Lower leg skin (tissue), 4 donors: ENCODE results near the gene CEP112. TPM values are rescaled to one million over a fixed set of nuclear protein-coding genes. Genes with fewer than 3 reads are reported as not detected.
"Not testable (repeated sequence)": the region's sequence is repeated elsewhere in the genome, so short reads cannot be mapped to it uniquely, and the experiment has no call there.

Source experiments
- DNase-seq, 2 donors: peaks; one replicate each; pipeline ENCODE4 v3.0.0-alpha.2; 2019; ENCODE audit warnings: low spot score in 2 of 2
- H3K4me3 ChIP-seq: fragments of 200-600 bp; sonication (generic); 2 replicates; pipeline ENCODE4 v1.5.1; 2017; ENCODE audit warnings: mild to moderate bottlenecking, low read depth; ENCODE audit not compliant: poor library complexity, severe bottlenecking
- CTCF ChIP-seq, 3 donors: fragments of 450-650 bp; IDR thresholded peaks; one replicate each; pipeline ENCODE4 v1.5.1; 2016; ENCODE audit warnings: antibody characterized with exemption in 3 of 3, mild to moderate bottlenecking in 3 of 3, moderate library complexity in 2 of 3
- POLR2A ChIP-seq, 2 donors: fragments of 450-650 bp; IDR thresholded peaks; one replicate each; pipeline ENCODE4 v1.6.1; 2016 to 2017; ENCODE audit warnings: antibody characterized with exemption in 2 of 2, mild to moderate bottlenecking in 1 of 2, moderate library complexity in 1 of 2
- WGBS, 2 donors: methylation state at CpG; one replicate each; pipeline ENCODE4 v1.1.5; 2018; 5-methylcytosine and 5-hydroxymethylcytosine counted together
- intact Hi-C: fragments of 100-400 bp; cut with DNase I; formaldehyde crosslinking; loops from one replicate; pipeline ENCODE4 v1.15.0; 2023; ENCODE audit warnings: low total_unique reads
- total RNA-seq, 4 donors: library from RNA; depleted of rRNA; stranded (reverse); fragments of >200 nt; gene quantifications; one replicate each; pipeline ENCODE4 v1.1.0, GENCODE V29; 2016

The CEP112 gene
- total RNA-seq, 4 donors from 2014 or later: 1.6 to 7.6 (median 3.6) TPM

GRCh38 chr17:66094727-66095126 is 97.2 kb downstream of the CEP112 start:
- no peak for TF ChIP-seq POLR2A (IDR thresholded peaks at IDR 0.05)
- intact Hi-C loops: no loop called here
- no peak for DNase-seq
- 90 to 96% methylated on average over 4 of the region's 4 CpGs for WGBS, 2 donors
- no peak overlapping the region for H3K4me3 ChIP-seq

- WGBS, 2 donors: 88 to 90% methylated on average over 3 of the region's 3 CpGs
- DNase-seq: no peak
Observed at GRCh38 chr17:66091445-66092080, 100.4 kb downstream of the CEP112 start.

GRCh38 chr17:66089764-66090163 is 102.2 kb downstream of the CEP112 start:
- H3K4me3 ChIP-seq: no peak overlapping the region
- intact Hi-C loops: no loop called here
- DNase-seq: no peak
- TF ChIP-seq CTCF (IDR thresholded peaks at IDR 0.05): no peak
- 100% methylated on average over 1 of the region's 1 CpG for WGBS, 2 donors

More at GRCh38 chr17:66091445-66092080, 100.4 kb downstream of the CEP112 start:
- H3K4me3 ChIP-seq: no peak overlapping the region
- intact Hi-C loops: no loop called here
- TF ChIP-seq CTCF (IDR thresholded peaks at IDR 0.05) (no peak), POLR2A (IDR thresholded peaks at IDR 0.05) (no peak)

- TF ChIP-seq POLR2A (IDR thresholded peaks at IDR 0.05): no peak
- no peak for TF ChIP-seq CTCF (IDR thresholded peaks at IDR 0.05)
- H3K4me3 ChIP-seq: no peak overlapping the region
- WGBS, 2 donors: 96 to 97% methylated on average over 4 of the region's 4 CpGs
- DNase-seq: no peak
- intact Hi-C loops: no loop called here
Observed at GRCh38 chr17:66088173-66088572, 103.8 kb downstream of the CEP112 start.

- DNase-seq: no peak
- no peak overlapping the region for H3K4me3 ChIP-seq
- TF ChIP-seq CTCF (IDR thresholded peaks at IDR 0.05) (no peak), POLR2A (IDR thresholded peaks at IDR 0.05) (no peak)
- intact Hi-C loops: no loop called here
Observed at GRCh38 chr17:66087073-66087472, 104.9 kb downstream of the CEP112 start.

GRCh38 chr17:66085221-66085620 is 106.7 kb downstream of the CEP112 start:
- TF ChIP-seq POLR2A (IDR thresholded peaks at IDR 0.05): no peak
- TF ChIP-seq CTCF (IDR thresholded peaks at IDR 0.05): no peak
- DNase-seq: no peak
- WGBS, 2 donors: 52 to 62% methylated on average over 2 of the region's 2 CpGs
- intact Hi-C loops: no loop called here
- no peak overlapping the region for H3K4me3 ChIP-seq

- H3K4me3 ChIP-seq, DNase-seq, intact Hi-C loops: not testable (repeated sequence)
- 90 to 96% methylated on average over 3 of the region's 3 CpGs for WGBS, 2 donors
Observed at GRCh38 chr17:66080670-66081069, 111.3 kb downstream of the CEP112 start.
